SK-N-SH (cell line): ENCODE measurements around the gene AQP5. TPM values are rescaled to one million over a fixed set of nuclear protein-coding genes. Genes with fewer than 3 reads are reported as not detected.

ENCODE experiments used
- CTCF ChIA-PET: fragments of 300-600, 350-600 bp; formaldehyde crosslinking; extraction: SDS; loops from one replicate; lab custom pipeline; 2021; lab: Yijun Ruan, JAX
- POLR2A ChIA-PET: fragments of 350-600 bp; sonication (Branson Sonifier 250); formaldehyde crosslinking; extraction: SDS; loops from one replicate; lab custom pipeline; 2020; ENCODE audit warnings: antibody characterized with exemption, inconsistent platforms; lab: Yijun Ruan, JAX
- DNase-seq: peaks from one replicate; pipeline ENCODE4 v3.0.0; 2012
- H2AFZ ChIP-seq: fragments of 200-600 bp; sonication (generic); 2 replicates; pipeline ENCODE4 v1.8.1; 2016; ENCODE audit warnings: antibody characterized with exemption, mild to moderate bottlenecking, low read depth
- H3F3A ChIP-seq: fragments of 200-600 bp; sonication (generic); replicated peaks from 2 replicates; pipeline ENCODE3; 2016; ENCODE audit warnings: antibody characterized with exemption, mild to moderate bottlenecking; ENCODE audit not compliant: insufficient read depth
- H3K27ac ChIP-seq, 2 experiments: fragments of 200-500 bp in 1 of 2; fragments of 200-600 bp in 1 of 2; sonication (Bioruptor generic) in 1 of 2; sonication (generic), shearing (Covaris generic) in 1 of 2; 2 replicates each; pipeline versions ENCODE4 v1.5.1 to v1.6.1; 2014 to 2016; ENCODE audit warnings: low read depth in 2 of 2, inconsistent platforms in 1 of 2, low read length in 1 of 2, mild to moderate bottlenecking in 1 of 2, mixed read lengths in 1 of 2
- H3K27me3 ChIP-seq: fragments of 200-600 bp; sonication (generic), shearing (Covaris generic); 2 replicates; pipeline ENCODE4 v1.6.1; 2016; ENCODE audit warnings: mixed run types; ENCODE audit not compliant: insufficient read depth
- H3K36me3 ChIP-seq, 2 experiments: fragments of 200-500 bp in 1 of 2; fragments of 200-600 bp in 1 of 2; sonication (Bioruptor generic) in 1 of 2; sonication (generic) in 1 of 2; replicated peaks in 1 of 2; 2 replicates each; pipeline versions ENCODE3 to v1.5.1; 2014 to 2016; ENCODE audit warnings: low read length in 1 of 2, mild to moderate bottlenecking in 1 of 2; ENCODE audit not compliant: insufficient read depth in 2 of 2, control insufficient read depth in 1 of 2
- H3K4me1 ChIP-seq, 2 experiments: fragments of 200-500 bp in 1 of 2; fragments of 200-600 bp in 1 of 2; sonication (Bioruptor generic) in 1 of 2; sonication (generic), shearing (Covaris generic) in 1 of 2; 2 replicates each; pipeline versions ENCODE4 v1.5.1 to v1.6.1; 2014 to 2016; ENCODE audit warnings: low read depth in 1 of 2, low read length in 1 of 2, mixed run types in 1 of 2; ENCODE audit not compliant: insufficient read depth in 2 of 2, control insufficient read depth in 1 of 2
- H3K4me2 ChIP-seq: fragments of 200-600 bp; sonication (generic), shearing (Covaris generic); 2 replicates; pipeline ENCODE4 v1.6.1; 2017; ENCODE audit warnings: mixed run types
- H3K4me3 ChIP-seq, 2 experiments: fragments of 200-500 bp in 1 of 2; fragments of 200-600 bp in 1 of 2; sonication (Bioruptor generic) in 1 of 2; sonication (generic), shearing (Covaris generic) in 1 of 2; 2 replicates each; pipeline versions ENCODE4 v1.5.1 to v1.8.1; 2014 to 2016; ENCODE audit warnings: low read depth in 2 of 2, inconsistent platforms in 1 of 2, low read length in 1 of 2, mild to moderate bottlenecking in 1 of 2, mixed read lengths in 1 of 2, moderate library complexity in 1 of 2
- H3K79me2 ChIP-seq: fragments of 200-600 bp; sonication (generic); 2 replicates; pipeline ENCODE4 v1.8.1; 2017; ENCODE audit warnings: mild to moderate bottlenecking; ENCODE audit not compliant: insufficient read depth
- H3K9ac ChIP-seq: fragments of 200-600 bp; sonication (generic); 2 replicates; pipeline ENCODE4 v1.6.1; 2017; ENCODE audit warnings: mixed run types
- H3K9me2 ChIP-seq: fragments of 200-600 bp; sonication (generic); 2 replicates; pipeline ENCODE4 v1.6.1; 2017; ENCODE audit warnings: mixed run types
- H3K9me3 ChIP-seq: fragments of 200-600 bp; sonication (generic); 2 replicates; pipeline ENCODE4 v1.6.1; 2017; ENCODE audit warnings: mixed run types, mild to moderate bottlenecking, moderate library complexity
- H4K20me1 ChIP-seq: fragments of 200-600 bp; sonication (generic); 2 replicates; pipeline ENCODE4 v1.6.1; 2017; ENCODE audit warnings: mild to moderate bottlenecking, mixed run types; ENCODE audit not compliant: insufficient read depth
- EZH2phosphoT487 ChIP-seq: fragments of 200-600 bp; sonication (generic); IDR thresholded peaks from 2 replicates; pipeline ENCODE4 v1.6.1; 2017; ENCODE audit warnings: low read depth, mixed run types, mild to moderate bottlenecking, antibody characterized with exemption, moderate library complexity, borderline replicate concordance
- GABPA ChIP-seq: IDR thresholded peaks from 2 replicates; pipeline ENCODE4 v1.4.0; 2012; ENCODE audit warnings: low read depth, mild to moderate bottlenecking
- MXI1 ChIP-seq: IDR thresholded peaks from 2 replicates; pipeline ENCODE4 v1.6.1; 2012; ENCODE audit warnings: mild to moderate bottlenecking, low read depth, low read length, improper control_type of control experiment
- NRF1 ChIP-seq: IDR thresholded peaks from 2 replicates; pipeline ENCODE4 v1.6.1; 2012; ENCODE audit warnings: low read depth, mild to moderate bottlenecking, low read length
- POLR2AphosphoS5 ChIP-seq: IDR thresholded peaks from 2 replicates; pipeline ENCODE4 v1.6.1; 2012; ENCODE audit warnings: low read depth, low read length
- RAD21 ChIP-seq: IDR thresholded peaks from 2 replicates; pipeline ENCODE4 v1.6.1; 2012; ENCODE audit warnings: mild to moderate bottlenecking, low read length
- RCOR1 ChIP-seq: fragments of 150-350 bp; IDR thresholded peaks from 2 replicates; pipeline ENCODE4 v1.6.1; 2017; ENCODE audit warnings: antibody characterized with exemption, low read length
- REST ChIP-seq: IDR thresholded peaks from 2 replicates; pipeline ENCODE4 v1.6.1; 2012; ENCODE audit warnings: mild to moderate bottlenecking, low read depth, low read length, moderate library complexity
- TAF1 ChIP-seq: IDR thresholded peaks from 2 replicates; pipeline ENCODE4 v1.6.1; 2012; ENCODE audit warnings: low read depth, mild to moderate bottlenecking, low read length, moderate library complexity, borderline replicate concordance
- TEAD4 ChIP-seq: IDR thresholded peaks from 2 replicates; pipeline ENCODE4 v1.4.0; 2012; ENCODE audit warnings: mild to moderate bottlenecking, borderline replicate concordance; ENCODE audit not compliant: insufficient read depth
- WGBS: methylation state at CpG from one replicate; pipeline ENCODE4 v1.1.6; 2017; ENCODE audit warnings: low lambda C conversion rate; 5-methylcytosine and 5-hydroxymethylcytosine counted together
- polyA plus RNA-seq, 3 experiments: library from polyadenylated mRNA; depleted of rRNA; stranded (reverse); fragments of >200 nt; gene quantifications; 2 replicates each; pipeline ENCODE4 v1.2.3, GENCODE V29; 2012
- TF ChIP-seq, protein P1 (sequence below): IDR thresholded peaks from 2 replicates; pipeline ENCODE4 v1.4.0; 2012; ENCODE audit warnings: low read depth
- TF ChIP-seq, protein P2 (sequence below): IDR thresholded peaks from 2 replicates; pipeline ENCODE4 v1.4.0; 2012; ENCODE audit warnings: low read depth, borderline replicate concordance

AQP5 gene
- polyA plus RNA-seq, 1 of the 3 experiments (the other 2 are of a cell fraction): 0.10 TPM

GRCh38 chr12:49963976-49964815 lies 2.5 kb downstream of the AQP5 start:
- Histone ChIP-seq H3K9ac (no peak overlapping the region), H3K4me2 (no peak overlapping the region), H3F3A (no peaks in the 10 kb centered on the region), H3K4me3 (no peak overlapping the region), H3K9me2 (no peaks in the 10 kb centered on the region), H2AFZ (no peak overlapping the region), H3K36me3 (no peaks in the 10 kb centered on the region), H4K20me1 (no peaks in the 10 kb centered on the region), H3K27ac (no peak overlapping the region), H3K4me1 (peaks cover 18 to 19% of the 10 kb centered on the region in 2 experiments; a peak in 3 of 4 replicates), H3K79me2 (no peaks in the 10 kb centered on the region), H3K9me3 (no peaks in the 10 kb centered on the region), H3K27me3 (no peaks in the 10 kb centered on the region)
- no peak for DNase-seq
- ChIA-PET CTCF (interaction anchor here (1.0 to 20.3 kb wide), 6 partner anchors 15 to 101 kb away, joined by 3 to 1401 read pairs (median 143); partner anchors contain the start of gene ASIC1), POLR2A (interaction anchor here (1.0 kb wide), 1 partner anchor 121 kb away, joined by 4 read pairs; the partner anchor contains the start of gene SMARCD1)
- TF ChIP-seq, protein P1, sequence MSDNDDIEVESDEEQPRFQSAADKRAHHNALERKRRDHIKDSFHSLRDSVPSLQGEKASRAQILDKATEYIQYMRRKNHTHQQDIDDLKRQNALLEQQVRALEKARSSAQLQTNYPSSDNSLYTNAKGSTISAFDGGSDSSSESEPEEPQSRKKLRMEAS: no peak
- no peak for TF ChIP-seq POLR2AphosphoS5
- no peak for TF ChIP-seq NRF1
- TF ChIP-seq EZH2phosphoT487: no peak
- TF ChIP-seq TEAD4: no peak
- no peak for TF ChIP-seq RCOR1
- TF ChIP-seq MXI1: no peak
- no peak for TF ChIP-seq TAF1
- TF ChIP-seq, protein P2, sequence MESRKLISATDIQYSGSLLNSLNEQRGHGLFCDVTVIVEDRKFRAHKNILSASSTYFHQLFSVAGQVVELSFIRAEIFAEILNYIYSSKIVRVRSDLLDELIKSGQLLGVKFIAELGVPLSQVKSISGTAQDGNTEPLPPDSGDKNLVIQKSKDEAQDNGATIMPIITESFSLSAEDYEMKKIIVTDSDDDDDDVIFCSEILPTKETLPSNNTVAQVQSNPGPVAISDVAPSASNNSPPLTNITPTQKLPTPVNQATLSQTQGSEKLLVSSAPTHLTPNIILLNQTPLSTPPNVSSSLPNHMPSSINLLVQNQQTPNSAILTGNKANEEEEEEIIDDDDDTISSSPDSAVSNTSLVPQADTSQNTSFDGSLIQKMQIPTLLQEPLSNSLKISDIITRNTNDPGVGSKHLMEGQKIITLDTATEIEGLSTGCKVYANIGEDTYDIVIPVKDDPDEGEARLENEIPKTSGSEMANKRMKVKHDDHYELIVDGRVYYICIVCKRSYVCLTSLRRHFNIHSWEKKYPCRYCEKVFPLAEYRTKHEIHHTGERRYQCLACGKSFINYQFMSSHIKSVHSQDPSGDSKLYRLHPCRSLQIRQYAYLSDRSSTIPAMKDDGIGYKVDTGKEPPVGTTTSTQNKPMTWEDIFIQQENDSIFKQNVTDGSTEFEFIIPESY: no peak
- WGBS: 93% methylated on average over 15 of the region's 17 CpGs

DNA sequence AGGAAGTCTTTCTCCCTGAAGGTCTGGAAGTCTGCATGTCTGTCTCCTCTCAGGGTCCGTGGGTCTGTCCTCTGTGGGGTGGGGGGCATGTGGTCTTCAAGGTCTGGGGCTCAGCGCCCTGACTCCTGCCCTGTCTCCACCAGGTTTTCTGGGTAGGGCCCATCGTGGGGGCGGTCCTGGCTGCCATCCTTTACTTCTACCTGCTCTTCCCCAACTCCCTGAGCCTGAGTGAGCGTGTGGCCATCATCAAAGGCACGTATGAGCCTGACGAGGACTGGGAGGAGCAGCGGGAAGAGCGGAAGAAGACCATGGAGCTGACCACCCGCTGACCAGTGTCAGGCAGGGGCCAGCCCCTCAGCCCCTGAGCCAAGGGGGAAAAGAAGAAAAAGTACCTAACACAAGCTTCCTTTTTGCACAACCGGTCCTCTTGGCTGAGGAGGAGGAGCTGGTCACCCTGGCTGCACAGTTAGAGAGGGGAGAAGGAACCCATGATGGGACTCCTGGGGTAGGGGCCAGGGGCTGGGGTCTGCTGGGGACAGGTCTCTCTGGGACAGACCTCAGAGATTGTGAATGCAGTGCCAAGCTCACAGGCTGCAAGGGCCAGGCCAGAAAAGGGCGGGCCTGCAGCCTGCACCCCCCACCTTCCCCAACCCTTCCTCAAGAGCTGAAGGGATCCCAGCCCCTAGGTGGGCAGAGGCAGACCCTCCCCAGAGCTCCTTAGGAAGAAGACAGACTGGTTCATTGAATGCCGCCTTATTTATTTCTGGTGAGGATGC lies 3.4 kb downstream of the AQP5 start:
- no peak overlapping the region for H2AFZ ChIP-seq
- H3K9ac ChIP-seq: no peak overlapping the region
- H3K9me3 ChIP-seq: no peaks in the 10 kb centered on the region
- POLR2A ChIA-PET: interaction anchor here (1.0 kb wide), 1 partner anchor 120 kb away, joined by 4 read pairs; the partner anchor contains the start of gene SMARCD1
- no peaks in the 10 kb centered on the region for H3K36me3 ChIP-seq
- CTCF ChIA-PET: interaction anchor here (0.8 to 20.3 kb wide), 15 partner anchors 12 to 349 kb away, joined by 3 to 1401 read pairs (median 21); partner anchors contain the start of genes ASIC1, BCDIN3D and COX14
- 72% methylated on average over 13 of the region's 13 CpGs for WGBS
- H3K9me2 ChIP-seq: no peaks in the 10 kb centered on the region
- H3K79me2 ChIP-seq: no peaks in the 10 kb centered on the region
- TF ChIP-seq REST (no peak), RAD21 (no peak), GABPA (no peak)
- H3K27me3 ChIP-seq: no peaks in the 10 kb centered on the region
- no peak for DNase-seq
- peaks cover 16 to 19% of the 10 kb centered on the region in 2 experiments; a peak in 3 of 4 replicates for H3K4me1 ChIP-seq
- no peaks in the 10 kb centered on the region for H3F3A ChIP-seq
- no peak overlapping the region for H3K4me2 ChIP-seq
- H4K20me1 ChIP-seq: no peaks in the 10 kb centered on the region
- no peak overlapping the region for H3K4me3 ChIP-seq
- no peak overlapping the region for H3K27ac ChIP-seq
